Measurements from ENCODE around the gene CCDC18. TPM values are rescaled to one million over a fixed set of nuclear protein-coding genes. Genes with fewer than 3 reads are reported as not detected.
"Not testable (repeated sequence)": the region's sequence is repeated elsewhere in the genome, so short reads cannot be mapped to it uniquely, and the experiment has no call there.

The CCDC18 gene
- total RNA-seq, 2 donors from 2014 or later = 3.1 to 3.7 TPM

GRCh38 chr1:93171549-93172034, 8.9 kb upstream of the CCDC18 start:
- intact Hi-C loops (cut with DNase I) = loop anchor here in 1 of 2 donors (10.0 kb wide), 1 partner anchor 87 kb away; no protein-coding TSS in a partner anchor

GRCh38 chr1:93172778-93173177, 7.7 kb upstream of the CCDC18 start:
- intact Hi-C loops (cut with DNase I) = loop anchor here in 1 of 2 donors (10.0 kb wide), 1 partner anchor 88 kb away; no protein-coding TSS in a partner anchor
- DNase-seq = no peak
- ATAC-seq = no peak

More at GRCh38 chr1:93171549-93172034, 8.9 kb upstream of the CCDC18 start:
- DNase-seq (no peak), ATAC-seq (no peak)

GRCh38 chr1:93174638-93175037, 5.9 kb upstream of the CCDC18 start:
- intact Hi-C loops (cut with DNase I) = loop anchor here in 1 of 2 donors (10.0 kb wide), 1 partner anchor 90 kb away; no protein-coding TSS in a partner anchor
- DNase-seq, ATAC-seq: not testable (repeated sequence)

GRCh38 chr1:93177991-93178390, 2.5 kb upstream of the CCDC18 start:
- ATAC-seq = no peak
- intact Hi-C loops (cut with DNase I) = loop anchor here in 1 of 2 donors (10.0 kb wide), 1 partner anchor 93 kb away; no protein-coding TSS in a partner anchor
- DNase-seq = no peak

- intact Hi-C loops (cut with DNase I) = loop anchor here in 1 of 2 donors (10.0 kb wide), 1 partner anchor 94 kb away; no protein-coding TSS in a partner anchor
- DNase-seq = no peak
- ATAC-seq = no peak
Observed at GRCh38 chr1:93178418-93178817, 2.1 kb upstream of the CCDC18 start.

- DNase-seq = peak; percentile 98
- intact Hi-C loops (cut with DNase I) = loop anchor here in 1 of 2 donors (10.0 kb wide), 1 partner anchor 95 kb away; no protein-coding TSS in a partner anchor
- ATAC-seq = peak; percentile 98 to 99
Observed at GRCh38 chr1:93179886-93180722, 420 bp upstream of the CCDC18 start, which contains the start of gene TMED5. Gene TMED5, minus strand, starts transcription at chr1:93180413. Its CDS starts 171 bp downstream, at chr1:93180242.

GRCh38 chr1:93186667-93187066, 6.1 kb downstream of the CCDC18 start:
- intact Hi-C loops (cut with DNase I) = no loop called here
- DNase-seq (no peak), ATAC-seq (no peak)

GRCh38 chr1:93190432-93190831, 9.9 kb downstream of the CCDC18 start:
- ATAC-seq (no peak), DNase-seq (no peak)
- intact Hi-C loops (cut with DNase I) = no loop called here

GRCh38 chr1:93194231-93194990, 13.9 kb downstream of the CCDC18 start:
- no peak for DNase-seq
- no peak for ATAC-seq
- intact Hi-C loops (cut with DNase I) = no loop called here

- ATAC-seq (no peak), DNase-seq (no peak)
- intact Hi-C loops (cut with DNase I) = no loop called here
Observed at GRCh38 chr1:93196591-93196990, 16.1 kb downstream of the CCDC18 start.

- no peak for DNase-seq
- intact Hi-C loops (cut with DNase I) = no loop called here
- ATAC-seq = no peak
Observed at GRCh38 chr1:93199150-93199549, 18.6 kb downstream of the CCDC18 start.

- DNase-seq (no peak), ATAC-seq (no peak)
- intact Hi-C loops (cut with DNase I) = no loop called here
Observed at GRCh38 chr1:93200086-93200620, 19.6 kb downstream of the CCDC18 start.

- intact Hi-C loops (cut with DNase I) = no loop called here
- no peak for ATAC-seq
- DNase-seq = no peak
Observed at GRCh38 chr1:93200714-93201113, 20.2 kb downstream of the CCDC18 start.

GRCh38 chr1:93205892-93206566, 25.5 kb downstream of the CCDC18 start:
- intact Hi-C loops (cut with DNase I) = no loop called here
- ATAC-seq = no peak
- DNase-seq = no peak

- no peak for DNase-seq
- ATAC-seq = no peak
- intact Hi-C loops (cut with DNase I) = no loop called here
Observed at GRCh38 chr1:93206567-93206954, 26.0 kb downstream of the CCDC18 start.

GRCh38 chr1:93207211-93207610, 26.7 kb downstream of the CCDC18 start:
- ATAC-seq = no peak
- intact Hi-C loops (cut with DNase I) = no loop called here
- DNase-seq = no peak

GRCh38 chr1:93215322-93215721, 34.8 kb downstream of the CCDC18 start:
- ATAC-seq (no peak), DNase-seq (no peak)
- intact Hi-C loops (cut with DNase I) = no loop called here

GRCh38 chr1:93219443-93219842, 38.9 kb downstream of the CCDC18 start:
- intact Hi-C loops (cut with DNase I) = no loop called here
- DNase-seq = no peak
- ATAC-seq = no peak

- intact Hi-C loops (cut with DNase I); DNase-seq; ATAC-seq: not testable (repeated sequence)
Observed at GRCh38 chr1:93220716-93221115, 40.2 kb downstream of the CCDC18 start.
